Activated CD4-positive, alpha-beta T cell treated with anti-CD3 and anti-CD28 coated beads, Interleukin-2, amount 10 ng/mL, durations not matched to agents 24 days and 14 days (primary cell): Measurements from ENCODE around the gene SLC44A4. TPM values are rescaled to one million over a fixed set of nuclear protein-coding genes. Genes with fewer than 3 reads are reported as not detected.
"Not testable (repeated sequence)": the region's sequence is repeated elsewhere in the genome, so short reads cannot be mapped to it uniquely, and the experiment has no call there.

Experiments
- DNase-seq: peaks from one replicate; pipeline ENCODE4 v3.0.0; 2022
- H3K27ac Mint-ChIP-seq: one replicate; pipeline ENCODE4 v1.8.0; 2022; ENCODE audit warnings: mild to moderate bottlenecking, mixed read lengths
- H3K27me3 Mint-ChIP-seq: one replicate; pipeline ENCODE4 v1.8.0; 2022; ENCODE audit warnings: mixed read lengths
- H3K36me3 Mint-ChIP-seq: one replicate; pipeline ENCODE4 v1.8.0; 2022; ENCODE audit warnings: low read depth, mild to moderate bottlenecking, mixed read lengths
- H3K4me1 Mint-ChIP-seq: one replicate; pipeline ENCODE4 v1.8.0; 2021; ENCODE audit warnings: mixed read lengths
- H3K4me3 Mint-ChIP-seq: one replicate; pipeline ENCODE4 v1.8.0; 2022; ENCODE audit warnings: mild to moderate bottlenecking, moderate library complexity, mixed read lengths
- H3K9me3 Mint-ChIP-seq: one replicate; pipeline ENCODE4 v1.8.0; 2021; ENCODE audit warnings: mixed read lengths
- intact Hi-C: fragments of 100-400 bp; cut with micrococcal nuclease; formaldehyde crosslinking; loops from one replicate; pipeline ENCODE4 v1.15.1; 2023
- total RNA-seq: library from RNA; stranded (reverse); gene quantifications from 2 replicates; pipeline ENCODE4 v1.2.3, GENCODE V29; 2022

The SLC44A4 gene
- total RNA-seq, 1 donor from 2014 or later = not detected

DNA sequence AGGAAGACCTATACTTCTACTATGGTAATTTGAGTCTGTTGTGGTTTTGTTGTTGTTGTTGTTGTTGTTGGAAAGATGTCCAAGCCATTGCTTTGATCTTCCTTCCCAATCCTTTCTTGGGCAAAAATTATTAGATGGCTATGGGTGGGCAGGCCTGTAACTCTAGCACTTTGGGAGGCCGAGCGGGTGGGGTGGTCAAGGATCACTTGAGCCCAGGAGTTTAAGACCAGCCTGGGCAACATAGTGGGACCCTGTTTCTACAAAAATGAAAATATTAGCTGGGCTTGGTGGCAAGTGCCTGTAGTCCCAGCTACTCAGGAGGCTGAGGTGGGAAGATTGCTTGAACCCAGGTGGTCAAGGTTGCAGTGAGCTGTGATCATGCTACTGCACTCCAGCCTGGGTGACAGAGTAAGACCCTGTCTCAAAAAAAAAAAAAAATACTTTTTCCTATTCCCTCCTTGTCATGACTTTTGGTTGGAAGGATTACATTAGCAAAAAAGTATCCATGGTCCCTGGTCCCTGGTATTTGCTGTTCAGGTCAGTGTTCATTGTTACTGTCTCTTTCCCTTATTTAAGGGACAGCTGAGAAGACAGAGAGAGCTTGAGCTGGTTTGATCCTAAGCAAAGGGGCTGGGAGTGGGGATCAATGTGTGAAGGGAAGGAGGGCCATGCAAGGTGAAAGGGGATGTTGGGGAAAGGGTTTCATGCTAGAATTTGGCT lies 27.9 kb downstream of the SLC44A4 start:
- Mint-ChIP-seq H3K27me3 (no peaks in the 10 kb centered on the region), H3K27ac (no peak overlapping the region), H3K36me3 (peaks cover 2% of the 10 kb centered on the region), H3K9me3 (no peaks in the 10 kb centered on the region), H3K4me1 (no peaks in the 10 kb centered on the region), H3K4me3 (no peak overlapping the region)
- intact Hi-C loops = no loop called here
- DNase-seq = no peak

DNA sequence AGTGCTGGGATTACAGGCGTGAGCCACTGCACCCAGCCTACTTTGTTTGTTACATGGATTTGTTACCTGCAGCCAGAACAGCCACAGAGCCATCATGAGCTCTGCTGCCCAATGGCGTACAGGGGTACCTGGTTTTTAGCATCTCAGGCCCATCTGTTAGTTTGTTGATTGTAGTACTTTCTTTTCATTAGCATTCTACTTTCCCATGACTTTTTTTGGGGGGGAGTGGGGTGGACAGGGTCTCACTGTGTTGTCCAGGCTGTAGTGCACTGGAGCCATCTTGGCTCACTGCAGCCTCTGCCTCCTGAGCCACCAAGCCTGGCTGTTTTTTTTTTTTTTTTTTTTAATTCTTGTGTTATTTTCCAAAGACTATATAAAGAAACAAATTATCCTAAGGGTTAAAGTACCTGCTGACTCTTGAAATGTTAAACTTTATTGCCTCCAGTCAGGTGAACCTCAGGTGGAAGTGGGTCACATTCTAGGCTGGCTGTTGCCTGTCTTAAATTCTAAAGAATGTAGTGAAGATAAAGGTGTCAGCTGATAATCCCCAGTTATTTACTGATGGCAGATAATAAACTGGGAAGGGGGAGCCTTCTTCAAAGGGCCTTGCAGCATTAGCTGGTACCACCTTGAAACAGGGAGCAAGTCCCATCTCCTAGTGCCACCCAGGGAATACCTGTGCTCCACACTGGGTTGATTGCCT lies 31.4 kb downstream of the SLC44A4 start:
- H3K4me1 Mint-ChIP-seq = no peaks in the 10 kb centered on the region
- no peak overlapping the region for H3K27ac Mint-ChIP-seq
- no peak for DNase-seq

DNA sequence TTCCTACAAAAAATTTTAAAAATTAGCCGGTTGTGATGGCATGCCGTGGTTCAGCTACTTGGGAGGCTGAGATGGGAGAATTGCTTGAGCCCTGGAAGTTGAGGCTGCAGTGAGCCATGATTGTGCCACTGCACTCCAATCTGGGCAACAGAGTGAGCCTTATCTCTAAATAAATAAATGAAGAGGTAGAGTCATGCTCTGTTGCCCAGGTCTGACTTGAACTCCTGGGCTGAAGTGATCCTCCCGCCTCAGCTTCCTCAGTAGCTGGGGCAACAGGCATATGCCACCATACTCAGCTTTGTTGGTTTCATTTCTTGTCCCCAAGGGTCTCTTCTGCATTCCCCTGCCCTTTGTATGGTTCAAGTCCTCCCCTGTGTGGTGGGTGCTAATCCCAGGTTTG lies 34.3 kb downstream of the SLC44A4 start:
- intact Hi-C loops = no loop called here

More for the DNA sequence above, 31.4 kb downstream of the SLC44A4 start:
- Mint-ChIP-seq H3K4me3 (no peak overlapping the region), H3K27me3 (no peaks in the 10 kb centered on the region), H3K9me3 (no peaks in the 10 kb centered on the region), H3K36me3 (peaks cover 3% of the 10 kb centered on the region)
- intact Hi-C loops = no loop called here

DNA sequence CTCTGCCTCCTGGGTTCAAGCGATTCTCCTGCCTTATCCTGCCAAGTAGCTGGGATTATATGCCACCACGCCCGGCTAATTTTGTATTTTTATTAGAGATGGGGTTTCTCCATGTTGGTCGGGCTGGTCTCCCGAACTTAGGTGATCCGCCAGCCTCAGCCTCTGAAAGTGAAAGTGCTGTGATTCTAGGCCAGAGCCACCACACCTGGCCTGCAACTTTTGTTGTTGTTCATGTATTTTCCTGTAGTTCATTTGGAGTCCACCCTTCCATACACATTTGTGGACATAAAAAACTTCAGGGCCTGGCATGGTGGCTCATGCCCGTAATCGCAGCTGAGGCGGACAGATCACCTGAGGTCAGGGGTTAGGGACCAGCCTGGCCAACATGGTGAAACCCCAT lies 36.7 kb downstream of the SLC44A4 start:
- H3K4me3 Mint-ChIP-seq = no peak overlapping the region
- H3K9me3 Mint-ChIP-seq = no peaks in the 10 kb centered on the region
- DNase-seq = no peak
- peaks cover 40% of the 10 kb centered on the region for H3K36me3 Mint-ChIP-seq
- H3K27ac Mint-ChIP-seq = no peak overlapping the region
- intact Hi-C loops = no loop called here
- peaks cover 11% of the 10 kb centered on the region for H3K4me1 Mint-ChIP-seq
- no peaks in the 10 kb centered on the region for H3K27me3 Mint-ChIP-seq

More for the DNA sequence above, 34.3 kb downstream of the SLC44A4 start:
- no peak for DNase-seq
- peak overlapping the region; percentile 56 for H3K27ac Mint-ChIP-seq
- H3K4me3 Mint-ChIP-seq = no peak overlapping the region
- H3K9me3 Mint-ChIP-seq = no peaks in the 10 kb centered on the region
- H3K27me3 Mint-ChIP-seq = no peaks in the 10 kb centered on the region
- H3K36me3 Mint-ChIP-seq = peaks cover 20% of the 10 kb centered on the region
- peaks cover 2% of the 10 kb centered on the region for H3K4me1 Mint-ChIP-seq

DNA sequence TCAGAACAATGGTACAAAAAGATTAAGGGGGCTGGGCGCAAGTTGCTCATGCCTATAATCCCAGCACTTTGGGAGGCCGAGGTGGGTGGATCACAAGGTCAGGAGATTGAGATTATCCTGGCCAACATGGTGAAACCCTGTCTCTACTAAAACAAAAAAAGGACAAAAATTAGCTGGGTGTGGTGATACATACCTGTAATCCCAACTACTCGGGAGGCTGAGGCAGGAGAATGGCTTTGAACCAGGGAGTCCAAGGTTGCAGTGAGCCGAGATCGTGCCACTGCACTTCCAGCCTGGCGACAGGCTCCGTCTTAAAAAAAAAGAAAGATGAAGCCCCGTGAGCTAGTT lies 39.0 kb downstream of the SLC44A4 start:
- peak overlapping the region; percentile 11 for H3K27ac Mint-ChIP-seq
- H3K4me3 Mint-ChIP-seq, intact Hi-C loops, DNase-seq, H3K9me3 Mint-ChIP-seq, H3K27me3 Mint-ChIP-seq: not testable (repeated sequence)
- peaks cover 56% of the 10 kb centered on the region for H3K36me3 Mint-ChIP-seq
- H3K4me1 Mint-ChIP-seq = peaks cover 21% of the 10 kb centered on the region

DNA sequence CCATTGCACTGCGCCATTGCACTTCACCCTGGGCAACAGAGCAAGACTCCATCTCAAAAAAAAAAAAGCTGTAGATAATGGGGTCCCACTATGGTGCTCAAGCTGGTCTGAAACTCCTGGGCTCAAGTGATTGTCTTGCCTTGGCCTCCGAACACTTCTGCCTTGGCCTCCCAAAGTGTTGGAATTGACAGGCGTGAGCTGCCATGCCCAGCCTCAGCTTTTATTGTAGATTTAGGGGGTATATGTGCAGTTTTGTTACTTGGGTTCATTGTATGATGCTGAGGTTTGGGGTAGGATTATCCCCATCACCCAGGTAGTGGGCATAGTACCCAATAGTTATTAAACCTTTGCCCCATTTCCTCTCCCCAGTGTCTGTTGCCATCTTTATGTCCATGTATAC lies 39.8 kb downstream of the SLC44A4 start:
- Mint-ChIP-seq H3K27ac (no peak overlapping the region), H3K4me1 (peaks cover 24% of the 10 kb centered on the region), H3K27me3 (no peaks in the 10 kb centered on the region), H3K9me3 (no peaks in the 10 kb centered on the region), H3K4me3 (peak overlapping the region; percentile 97), H3K36me3 (peaks cover 59% of the 10 kb centered on the region)
- DNase-seq = no peak
- intact Hi-C loops = no loop called here

DNA sequence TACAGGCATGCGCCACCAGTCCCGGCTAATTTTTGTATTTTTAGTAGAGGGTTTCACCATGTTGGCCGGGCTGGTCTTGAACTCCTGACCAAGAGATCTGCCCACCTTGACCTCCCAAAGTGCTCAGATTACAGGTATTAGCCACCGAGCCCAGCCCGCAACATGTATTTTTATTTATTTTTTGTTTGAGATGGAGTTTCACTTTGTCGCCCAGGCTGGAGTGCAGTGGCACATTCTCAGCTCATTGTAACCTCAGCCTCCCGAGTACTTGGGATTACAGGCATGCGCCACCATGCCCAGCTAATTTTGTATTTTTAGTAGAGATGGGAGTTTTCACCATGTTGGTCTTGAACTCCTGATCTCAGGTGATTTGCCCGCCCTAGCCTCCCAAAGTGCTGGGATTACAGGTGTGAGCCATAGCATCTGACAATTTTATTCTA lies 40.7 kb downstream of the SLC44A4 start:
- DNase-seq, H3K9me3 Mint-ChIP-seq, intact Hi-C loops, H3K27me3 Mint-ChIP-seq, H3K27ac Mint-ChIP-seq: not testable (repeated sequence)
- H3K4me3 Mint-ChIP-seq = peak overlapping the region; percentile 97
- peaks cover 59% of the 10 kb centered on the region for H3K36me3 Mint-ChIP-seq
- H3K4me1 Mint-ChIP-seq = peaks cover 25% of the 10 kb centered on the region

DNA sequence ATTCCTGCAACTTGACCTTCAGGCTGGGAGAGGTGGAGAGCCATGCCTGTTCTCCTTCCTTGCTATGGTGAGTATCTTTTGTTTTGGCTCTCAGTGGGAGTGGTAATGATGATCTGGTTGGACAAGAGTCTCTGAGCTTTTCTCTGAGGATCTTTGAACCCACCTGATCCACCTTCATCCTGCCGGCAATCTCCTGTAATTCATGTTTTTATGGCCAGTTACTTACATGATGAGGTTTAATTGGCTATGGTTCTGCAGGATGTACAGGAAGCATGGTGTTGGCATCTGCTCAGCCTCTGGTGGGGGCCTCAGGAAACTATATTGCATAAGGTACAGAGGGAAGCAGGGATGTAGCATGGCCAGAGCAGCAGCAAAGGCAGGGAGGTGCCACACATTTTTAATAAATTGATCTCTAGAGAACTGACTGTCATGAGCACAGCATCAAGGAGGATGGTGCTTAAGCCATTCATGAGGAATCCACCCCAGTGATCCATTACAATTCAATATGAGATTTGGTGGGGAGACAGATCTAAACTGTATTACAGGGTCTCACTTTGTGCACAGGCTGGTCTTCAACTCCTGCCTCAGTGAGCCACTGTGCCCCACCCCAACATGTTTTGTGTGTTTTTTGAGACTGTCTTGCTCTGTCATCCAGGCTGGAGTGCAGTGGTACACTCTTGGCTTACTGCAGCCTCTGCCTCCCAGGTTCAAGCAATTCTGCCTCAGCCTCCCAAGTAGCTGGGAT lies 41.3 kb downstream of the SLC44A4 start:
- Mint-ChIP-seq H3K27ac (peak overlapping the region; percentile 96), H3K4me1 (peaks cover 25% of the 10 kb centered on the region), H3K27me3 (no peaks in the 10 kb centered on the region), H3K36me3 (peaks cover 59% of the 10 kb centered on the region), H3K4me3 (peak overlapping the region; percentile 97), H3K9me3 (no peaks in the 10 kb centered on the region)
- intact Hi-C loops = no loop called here
- DNase-seq = no peak

DNA sequence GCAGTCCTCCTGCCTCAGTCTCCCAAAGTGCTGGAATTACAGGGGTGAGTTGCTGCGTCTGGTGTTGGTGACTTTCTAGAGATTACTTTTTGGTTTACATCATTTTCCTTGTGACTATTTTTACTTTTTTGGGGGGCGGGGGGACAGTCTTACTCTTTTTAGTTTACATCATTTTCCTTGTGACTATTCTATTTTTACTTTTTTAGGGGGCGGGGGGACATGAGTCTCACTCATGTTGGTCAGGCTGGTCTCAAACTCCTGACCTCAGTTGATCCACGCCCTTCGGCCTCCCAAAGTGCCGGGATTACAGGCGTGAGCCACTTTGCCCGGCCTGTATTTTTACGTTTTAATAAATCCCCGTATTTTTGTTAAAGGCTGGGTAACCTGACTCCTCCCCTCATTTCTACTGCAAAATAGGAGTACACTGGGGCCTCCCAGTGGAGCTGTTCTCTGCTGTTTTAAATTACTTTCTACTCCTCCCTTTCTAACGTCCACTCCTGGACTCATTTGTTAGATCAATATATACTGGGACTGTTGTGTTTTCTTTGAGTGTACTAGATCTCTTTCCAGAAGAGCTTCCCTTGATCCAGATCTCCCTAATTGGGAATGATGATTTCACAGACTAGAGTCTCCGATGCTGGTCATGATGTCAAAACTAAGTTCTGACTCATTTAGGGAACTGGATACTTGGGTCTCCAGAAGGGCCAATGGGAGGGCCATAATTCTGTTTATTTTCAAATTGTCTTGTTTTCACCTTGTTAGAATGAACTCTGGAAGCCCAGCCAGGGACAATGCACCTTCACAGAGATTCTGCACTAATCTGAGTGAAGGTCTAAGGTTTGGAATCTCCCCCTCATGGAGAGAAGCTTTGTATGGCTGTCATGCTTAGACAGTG lies 42.1 kb downstream of the SLC44A4 start:
- Mint-ChIP-seq H3K27me3 (no peaks in the 10 kb centered on the region), H3K36me3 (peaks cover 59% of the 10 kb centered on the region), H3K27ac (peak overlapping the region; percentile 96), H3K4me3 (peak overlapping the region; percentile 97), H3K9me3 (no peaks in the 10 kb centered on the region), H3K4me1 (peaks cover 26% of the 10 kb centered on the region)
- intact Hi-C loops = no loop called here
- DNase-seq = no peak

DNA sequence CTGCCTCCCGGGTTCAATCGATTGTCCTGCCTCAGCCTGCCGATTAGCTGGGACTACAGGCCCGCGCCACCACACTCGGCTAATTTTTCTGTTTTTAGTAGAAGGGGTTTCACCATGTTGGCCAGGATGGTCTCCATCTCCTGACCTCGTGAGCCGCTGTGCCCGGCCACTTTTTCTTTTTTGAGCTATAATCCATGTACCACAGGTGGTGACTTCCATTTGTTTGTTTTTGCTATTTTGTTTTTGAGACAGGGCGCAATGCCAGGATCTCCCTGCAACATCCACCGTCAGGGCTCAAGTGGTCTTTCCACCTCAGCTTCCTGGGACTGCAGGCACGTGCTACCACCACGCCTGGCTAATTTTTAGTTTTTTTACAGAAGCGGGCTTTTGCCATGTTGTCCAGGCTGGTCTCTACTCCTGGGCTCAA lies 42.7 kb downstream of the SLC44A4 start:
- peaks cover 30% of the 10 kb centered on the region for H3K4me1 Mint-ChIP-seq
- H3K4me3 Mint-ChIP-seq = peak overlapping the region; percentile 97
- H3K9me3 Mint-ChIP-seq = no peaks in the 10 kb centered on the region
- no peak for DNase-seq
- peaks cover 58% of the 10 kb centered on the region for H3K36me3 Mint-ChIP-seq
- H3K27ac Mint-ChIP-seq = peak overlapping the region; percentile 96
- H3K27me3 Mint-ChIP-seq = no peaks in the 10 kb centered on the region
- intact Hi-C loops = no loop called here

DNA sequence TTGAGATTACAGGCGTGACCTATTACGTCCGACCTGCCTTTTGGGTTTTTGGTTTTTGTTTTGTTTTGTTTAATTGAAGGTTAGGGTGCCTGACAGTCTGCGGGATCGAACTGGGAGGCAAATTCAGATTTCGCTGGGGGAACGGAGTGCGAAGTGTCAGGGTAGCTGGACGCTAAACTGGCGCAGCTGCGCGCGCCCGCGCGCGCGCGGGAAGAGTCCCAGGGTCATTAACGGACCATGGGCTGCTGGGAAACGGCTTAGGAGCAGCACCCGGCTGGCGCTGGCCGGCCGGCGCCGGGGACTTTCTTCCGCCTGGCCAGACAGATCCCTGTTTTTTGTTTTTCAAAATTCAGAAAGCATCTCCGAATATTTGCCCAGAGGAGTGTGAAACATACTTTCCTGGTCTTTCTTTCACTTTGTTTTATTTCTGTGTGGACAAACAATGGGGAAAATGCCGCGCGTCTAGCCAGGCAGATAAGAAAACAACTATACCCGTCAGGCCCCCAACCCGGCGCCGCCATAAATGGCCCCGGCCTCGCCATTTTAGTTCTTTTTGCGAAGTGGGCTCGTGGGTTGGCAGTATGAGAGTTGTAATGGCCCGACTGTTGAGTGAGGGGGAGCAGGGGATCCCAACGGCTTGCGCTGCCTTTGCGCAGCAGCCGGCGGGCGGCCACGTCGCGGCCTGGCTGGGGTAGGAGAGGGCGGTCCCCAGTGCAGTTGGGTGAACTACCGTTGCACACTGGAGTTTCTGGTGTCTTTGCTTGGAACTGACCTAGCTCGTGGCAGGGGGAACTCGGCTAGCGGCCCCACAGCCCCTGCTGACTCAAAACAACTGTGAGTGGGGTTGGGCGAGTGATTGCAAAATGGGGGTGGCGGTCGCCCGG lies 44.2 kb downstream of the SLC44A4 start:
- intact Hi-C loops = loop anchor here (1.0 to 2.0 kb wide), 6 partner anchors 20 to 288 kb away; partner anchors contain the start of genes ATP6V1G2, EHMT2, GPANK1 and HSPA1A
- Mint-ChIP-seq H3K9me3 (no peaks in the 10 kb centered on the region), H3K4me3 (peak overlapping the region; percentile 97), H3K4me1 (peaks cover 34% of the 10 kb centered on the region), H3K27ac (peak overlapping the region; percentile 96), H3K27me3 (no peaks in the 10 kb centered on the region), H3K36me3 (peaks cover 57% of the 10 kb centered on the region)
- DNase-seq = peak; percentile 93

DNA sequence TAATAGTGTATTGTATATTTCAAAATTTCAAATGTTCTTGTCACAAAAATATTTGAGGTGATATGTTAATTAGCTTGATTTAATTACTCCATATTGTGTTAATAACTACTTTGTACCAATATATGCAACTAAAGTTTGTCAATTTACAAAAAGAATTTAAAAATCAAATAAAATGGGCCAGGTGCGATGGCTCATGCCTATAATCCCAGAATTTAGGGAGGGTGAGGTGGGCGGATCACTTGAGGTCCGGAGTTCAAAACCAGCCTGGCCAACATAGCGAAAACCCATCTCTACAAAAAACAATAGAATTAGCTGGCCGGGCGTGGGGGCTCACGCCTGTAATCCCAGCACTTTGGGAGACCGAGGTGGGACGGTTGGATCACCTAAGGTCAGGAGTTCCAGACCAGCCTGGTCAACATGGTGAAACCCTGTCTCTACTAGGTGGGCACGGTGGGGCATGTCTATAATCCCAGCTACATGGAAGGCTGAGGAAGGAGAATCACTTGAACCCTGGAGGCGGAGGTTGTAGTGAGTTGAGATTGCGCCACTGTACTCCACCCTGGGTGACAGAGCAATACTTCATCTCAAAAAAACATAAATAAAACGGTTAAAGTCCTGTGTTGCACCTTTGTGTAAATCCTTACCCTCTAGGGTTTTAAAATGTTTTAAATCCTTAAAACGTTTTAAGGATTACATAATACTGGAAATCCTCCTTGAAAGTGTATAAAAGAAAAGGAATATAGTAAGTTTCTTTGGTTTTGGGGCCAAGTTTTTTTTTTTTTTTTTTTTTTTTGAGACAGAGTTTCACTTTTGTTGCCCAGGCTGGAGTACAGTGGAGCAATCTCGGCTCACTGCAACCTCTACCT lies 47.2 kb downstream of the SLC44A4 start:
- H3K36me3 Mint-ChIP-seq = peaks cover 33% of the 10 kb centered on the region
- no peak for DNase-seq
- intact Hi-C loops = no loop called here
- H3K27me3 Mint-ChIP-seq = no peaks in the 10 kb centered on the region
- peak overlapping the region; percentile 91 for H3K4me3 Mint-ChIP-seq
- peaks cover 27% of the 10 kb centered on the region for H3K4me1 Mint-ChIP-seq
- H3K27ac Mint-ChIP-seq = no peak overlapping the region
- no peaks in the 10 kb centered on the region for H3K9me3 Mint-ChIP-seq
